Thoracic aorta (tissue), 2 donors: ENCODE data around the gene ABTB2. TPM values are rescaled to one million over a fixed set of nuclear protein-coding genes. Genes with fewer than 3 reads are reported as not detected.

Experiments used
- ATAC-seq: fragments of 150-250 bp; one replicate; pipeline ENCODE4 v1.8.0; 2017; ENCODE audit warnings: low read depth; ENCODE audit not compliant: insufficient number of reproducible peaks, low FRiP score
- DNase-seq: peaks from one replicate; pipeline ENCODE4 v3.0.0-alpha.2; 2020; ENCODE audit warnings: low spot score
- H3K27ac ChIP-seq, 2 donors: fragments of 200-600 bp; sonication (generic); 1 replicate in 1 of 2; 2 replicates in 1 of 2; pipeline ENCODE4 v1.5.1; 2016; ENCODE audit warnings: mild to moderate bottlenecking in 2 of 2, moderate library complexity in 2 of 2
- H3K27me3 ChIP-seq: fragments of 200-600 bp; sonication (generic); replicated peaks from 2 replicates; pipeline ENCODE4 v1.6.0; 2016; ENCODE audit warnings: mild to moderate bottlenecking; ENCODE audit not compliant: insufficient read depth
- H3K36me3 ChIP-seq: fragments of 200-600 bp; sonication (generic); one replicate; pipeline ENCODE4 v1.5.1; 2016
- H3K4me1 ChIP-seq, 2 donors: fragments of 200-600 bp; sonication (generic); 1 replicate in 1 of 2; 2 replicates in 1 of 2; pipeline versions ENCODE4 v1.5.1 to v1.6.0; 2016; ENCODE audit warnings: low read depth in 2 of 2, mild to moderate bottlenecking in 1 of 2; ENCODE audit not compliant: control insufficient read depth in 1 of 2
- H3K4me3 ChIP-seq: fragments of 200-600 bp; sonication (generic); 2 replicates; pipeline ENCODE4 v1.5.1; 2016; ENCODE audit warnings: mild to moderate bottlenecking
- H3K9me3 ChIP-seq: fragments of 200-600 bp; sonication (generic); 2 replicates; pipeline ENCODE4 v1.5.1; 2016
- total RNA-seq, 2 donors: library from RNA; depleted of rRNA; stranded (reverse); fragments of >200 nt; gene quantifications; one replicate each; pipeline versions ENCODE4 v1.1.0 to v1.2.3, GENCODE V29; 2016
- TF ChIP-seq, protein P1 (sequence below): fragments of 200-600 bp; sonication (generic); IDR thresholded peaks from one replicate; pipeline ENCODE4 v1.5.1; 2019; ENCODE audit warnings: antibody characterized with exemption

The ABTB2 gene
- total RNA-seq, 2 donors from 2014 or later = 12.3 to 31.0 TPM

DNA sequence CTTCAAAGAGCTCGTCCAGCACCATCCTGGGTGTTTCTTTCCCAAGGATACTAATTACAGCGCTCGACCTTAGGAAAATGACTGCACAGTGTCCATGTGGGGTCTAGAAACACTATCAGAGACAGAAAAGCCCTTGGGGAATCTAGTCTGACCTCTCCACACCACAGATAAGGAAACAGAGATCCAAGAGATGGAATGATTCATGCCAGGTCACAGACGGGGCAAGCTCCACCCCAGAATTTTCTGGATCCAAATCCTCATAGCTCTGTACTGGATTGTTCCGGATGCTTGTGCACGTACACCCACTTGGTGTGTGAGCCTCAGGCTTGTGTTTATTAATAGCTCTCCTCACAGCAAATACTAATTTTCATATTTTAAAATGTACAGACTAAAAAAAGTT, 11.3 kb downstream of the ABTB2 start:
- H3K27ac ChIP-seq = peak overlapping the region; percentile 82 to 91
- no peaks in the 10 kb centered on the region for H3K36me3 ChIP-seq
- no peaks in the 10 kb centered on the region for H3K27me3 ChIP-seq
- H3K9me3 ChIP-seq = no peaks in the 10 kb centered on the region
- ATAC-seq (peak; percentile 68), DNase-seq (no peak)
- peaks cover 38 to 88% of the 10 kb centered on the region in 2 donors for H3K4me1 ChIP-seq
- peak overlapping the region; percentile 39 for H3K4me3 ChIP-seq
- TF ChIP-seq, protein P1, sequence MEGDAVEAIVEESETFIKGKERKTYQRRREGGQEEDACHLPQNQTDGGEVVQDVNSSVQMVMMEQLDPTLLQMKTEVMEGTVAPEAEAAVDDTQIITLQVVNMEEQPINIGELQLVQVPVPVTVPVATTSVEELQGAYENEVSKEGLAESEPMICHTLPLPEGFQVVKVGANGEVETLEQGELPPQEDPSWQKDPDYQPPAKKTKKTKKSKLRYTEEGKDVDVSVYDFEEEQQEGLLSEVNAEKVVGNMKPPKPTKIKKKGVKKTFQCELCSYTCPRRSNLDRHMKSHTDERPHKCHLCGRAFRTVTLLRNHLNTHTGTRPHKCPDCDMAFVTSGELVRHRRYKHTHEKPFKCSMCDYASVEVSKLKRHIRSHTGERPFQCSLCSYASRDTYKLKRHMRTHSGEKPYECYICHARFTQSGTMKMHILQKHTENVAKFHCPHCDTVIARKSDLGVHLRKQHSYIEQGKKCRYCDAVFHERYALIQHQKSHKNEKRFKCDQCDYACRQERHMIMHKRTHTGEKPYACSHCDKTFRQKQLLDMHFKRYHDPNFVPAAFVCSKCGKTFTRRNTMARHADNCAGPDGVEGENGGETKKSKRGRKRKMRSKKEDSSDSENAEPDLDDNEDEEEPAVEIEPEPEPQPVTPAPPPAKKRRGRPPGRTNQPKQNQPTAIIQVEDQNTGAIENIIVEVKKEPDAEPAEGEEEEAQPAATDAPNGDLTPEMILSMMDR = no peak

DNA sequence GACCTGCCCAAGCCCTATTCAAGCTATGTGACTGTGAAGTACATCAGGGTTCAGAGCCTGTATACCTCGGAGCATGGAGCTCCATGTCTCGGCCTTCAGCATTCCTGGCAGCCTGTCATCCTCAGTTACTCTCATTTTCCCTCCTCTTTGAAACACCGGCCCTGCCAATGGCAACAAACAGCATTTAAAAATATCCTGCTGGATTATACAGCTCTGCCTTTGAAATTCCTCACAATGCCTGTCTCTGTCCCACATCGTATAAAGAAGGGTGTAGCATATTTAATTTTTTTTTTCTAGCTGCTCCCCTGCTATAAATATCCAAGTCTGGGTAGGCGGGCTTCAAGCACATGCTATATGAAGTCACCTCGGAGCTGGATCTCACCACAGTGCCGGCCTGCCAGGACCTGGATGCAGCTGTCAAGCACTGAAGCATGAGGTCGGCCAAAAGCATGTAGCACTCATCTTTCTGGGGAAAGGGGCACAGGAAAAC, 11.8 kb downstream of the ABTB2 start:
- ATAC-seq (peak; percentile 56), DNase-seq (no peak)
- no peaks in the 10 kb centered on the region for H3K9me3 ChIP-seq
- peak overlapping the region; percentile 82 to 91 for H3K27ac ChIP-seq
- no peaks in the 10 kb centered on the region for H3K36me3 ChIP-seq
- TF ChIP-seq, protein P1 = no peak
- no peaks in the 10 kb centered on the region for H3K27me3 ChIP-seq
- peaks cover 38 to 94% of the 10 kb centered on the region in 2 donors for H3K4me1 ChIP-seq
- H3K4me3 ChIP-seq = peak overlapping the region; percentile 20

GRCh38 chr11:34345540-34345876, 12.3 kb downstream of the ABTB2 start:
- TF ChIP-seq, protein P1 = no peak
- DNase-seq = no peak

DNA sequence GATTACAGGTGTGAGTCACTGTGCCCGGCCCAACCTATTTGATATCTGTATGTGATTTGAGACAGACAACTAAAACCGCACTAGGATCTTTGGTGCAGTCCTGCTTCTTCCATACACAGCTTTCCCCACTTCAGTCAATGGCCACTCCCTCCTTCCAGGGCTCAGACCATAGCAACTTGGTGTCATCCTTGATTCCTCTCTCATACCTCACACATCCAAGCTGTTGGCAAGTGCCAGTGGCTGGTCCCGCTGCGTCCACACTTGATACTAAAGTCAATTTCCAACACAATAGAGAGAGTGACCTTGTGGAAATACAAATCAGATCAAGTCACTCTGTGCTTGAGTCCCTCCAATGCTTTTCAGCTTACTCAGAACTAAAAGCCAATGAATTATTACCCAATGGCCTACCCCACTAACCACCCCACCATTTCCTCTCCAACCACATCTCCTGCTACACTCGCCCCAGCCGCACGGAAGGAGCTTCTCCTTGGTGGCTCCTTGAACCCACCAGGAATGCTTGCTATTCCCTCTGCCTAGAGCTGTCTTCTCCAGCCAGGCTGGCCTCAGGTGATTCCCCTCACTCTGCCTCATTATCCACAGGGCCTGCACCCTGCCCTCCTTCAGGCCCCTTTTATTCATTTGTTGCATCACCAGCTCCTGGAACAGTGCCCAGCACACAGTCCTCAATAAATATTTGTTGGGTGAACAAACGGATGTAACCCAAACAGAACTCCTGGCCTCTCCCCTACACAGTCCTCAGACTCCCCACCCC, 12.9 kb downstream of the ABTB2 start:
- ATAC-seq (no peak), DNase-seq (no peak)
- Histone ChIP-seq H3K36me3 (no peaks in the 10 kb centered on the region), H3K9me3 (no peaks in the 10 kb centered on the region), H3K4me3 (no peak overlapping the region), H3K4me1 (peaks cover 46 to 100% of the 10 kb centered on the region in 2 donors), H3K27ac (peak overlapping the region; percentile 82 to 91), H3K27me3 (no peaks in the 10 kb centered on the region)
- TF ChIP-seq, protein P1 = no peak

More at GRCh38 chr11:34345540-34345876, 12.3 kb downstream of the ABTB2 start:
- no peak for ATAC-seq
- Histone ChIP-seq H3K36me3 (no peaks in the 10 kb centered on the region), H3K9me3 (no peaks in the 10 kb centered on the region), H3K4me1 (peaks cover 43 to 99% of the 10 kb centered on the region in 2 donors), H3K27ac (peak overlapping the region; percentile 82 to 91), H3K27me3 (no peaks in the 10 kb centered on the region), H3K4me3 (no peak overlapping the region)

- no peak for ATAC-seq
- H3K9me3 ChIP-seq = no peaks in the 10 kb centered on the region
- TF ChIP-seq, protein P1 = no peak
- DNase-seq = no peak
- H3K4me3 ChIP-seq = no peak overlapping the region
- H3K4me1 ChIP-seq = peaks cover 46 to 95% of the 10 kb centered on the region in 2 donors
- H3K27me3 ChIP-seq = no peaks in the 10 kb centered on the region
- H3K36me3 ChIP-seq = no peaks in the 10 kb centered on the region
- H3K27ac ChIP-seq = peak overlapping the region; percentile 82 to 91
These were observed 13.4 kb downstream of the ABTB2 start for GRCh38 chr11:34344410-34344767.
